Gastroesophageal sphincter (tissue), 4 donors: ENCODE results near the gene NFE2. TPM values are rescaled to one million over a fixed set of nuclear protein-coding genes. Genes with fewer than 3 reads are reported as not detected.

Source experiments
- ATAC-seq: fragments of 150-250 bp; one replicate; pipeline ENCODE4 v1.9.1; 2016; ENCODE audit warnings: mild to moderate bottlenecking, moderate library complexity
- H3K27ac ChIP-seq, 4 donors: fragments of 200-600 bp; sonication (generic) in 3 of 4; 1 replicate in 3 of 4; 2 replicates in 1 of 4; pipeline ENCODE4 v1.5.1; 2016 to 2019
- H3K27me3 ChIP-seq: fragments of 200-600 bp; sonication (generic); one replicate; pipeline ENCODE4 v1.5.1; 2019
- H3K36me3 ChIP-seq, 2 donors: fragments of 200-600 bp; sonication (generic); one replicate each; pipeline ENCODE4 v1.5.1; 2019; ENCODE audit warnings: control low read depth in 1 of 2
- H3K4me1 ChIP-seq, 3 donors: fragments of 200-600 bp; sonication (generic); 1 replicate in 2 of 3; 2 replicates in 1 of 3; pipeline ENCODE4 v1.5.1; 2016 to 2019; ENCODE audit warnings: control low read depth in 2 of 3
- H3K4me3 ChIP-seq, 2 donors: fragments of 200-600 bp; sonication (generic); one replicate each; pipeline ENCODE4 v1.5.1; 2019; ENCODE audit warnings: mild to moderate bottlenecking in 1 of 2, moderate library complexity in 1 of 2
- H3K9me3 ChIP-seq, 3 donors: fragments of 200-600 bp; sonication (generic); one replicate each; pipeline ENCODE4 v1.5.1; 2017 to 2019; ENCODE audit warnings: control low read depth in 2 of 3
- EP300 ChIP-seq: sonication (generic); formaldehyde crosslinking; IDR thresholded peaks from one replicate; pipeline ENCODE4 v1.6.1; 2017; ENCODE audit warnings: antibody characterized with exemption, mild to moderate bottlenecking
- POLR2A ChIP-seq, 2 donors: fragments of 450-650 bp; IDR thresholded peaks; one replicate each; pipeline ENCODE4 v1.6.1; 2017; ENCODE audit warnings: antibody characterized with exemption in 2 of 2, mild to moderate bottlenecking in 2 of 2, moderate library complexity in 1 of 2
- POLR2AphosphoS5 ChIP-seq: sonication (generic); formaldehyde crosslinking; IDR thresholded peaks from one replicate; pipeline ENCODE4 v1.6.1; 2017; ENCODE audit warnings: antibody characterized with exemption
- WGBS, 2 donors: methylation state at CpG; one replicate each; pipeline ENCODE4 v1.1.5; 2018; ENCODE audit warnings: low coverage in 1 of 2; 5-methylcytosine and 5-hydroxymethylcytosine counted together
- total RNA-seq, 4 donors: library from RNA; depleted of rRNA; stranded (reverse); fragments of >200 nt; gene quantifications; one replicate each; pipeline ENCODE4 v1.1.0, GENCODE V29; 2016
- TF ChIP-seq, protein P1 (sequence below), 4 experiments: fragments of 200-600 bp in 2 of 4; fragments of 450-650 bp in 2 of 4; sonication (generic) in 1 of 4; IDR thresholded peaks; one replicate each; pipeline ENCODE4 v1.5.1; 2017 to 2019; ENCODE audit warnings: antibody characterized with exemption in 4 of 4, mild to moderate bottlenecking in 2 of 4, moderate library complexity in 2 of 4

Gene NFE2
- total RNA-seq, 4 donors from 2014 or later, result 0.37 to 1.6 (median 0.77) TPM; not detected in 1

DNA sequence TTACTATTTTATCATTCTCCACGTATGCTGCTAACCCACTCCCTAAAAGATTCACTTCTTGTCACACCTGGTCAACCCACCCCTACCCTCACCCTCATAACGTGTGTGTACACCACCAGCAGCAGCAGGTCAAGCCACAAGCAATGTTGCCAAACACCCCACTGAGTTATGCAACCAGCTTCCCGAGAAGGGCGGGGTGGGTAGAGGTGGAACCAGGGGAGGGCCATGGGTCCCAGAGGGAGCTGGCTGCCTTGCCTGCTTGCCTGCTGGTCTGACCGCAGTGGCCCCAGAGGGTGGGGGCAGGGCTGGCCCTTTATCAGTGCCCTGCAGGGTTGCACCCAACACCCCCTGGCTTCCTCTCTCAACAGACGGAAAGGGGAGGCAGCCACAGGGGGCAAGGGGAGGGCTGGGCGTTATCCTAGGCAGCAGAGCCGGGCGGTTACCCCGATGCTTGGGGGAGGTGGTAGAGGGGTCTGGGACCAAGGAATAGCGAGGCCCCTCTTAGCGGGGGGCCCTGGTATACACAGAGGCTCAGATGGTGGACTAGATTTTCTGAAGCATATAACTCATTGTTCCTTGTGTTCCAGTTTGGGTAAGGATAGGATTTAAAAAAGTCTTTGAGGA, 3.5 kb upstream of the NFE2 start:
- TF ChIP-seq POLR2AphosphoS5 (no peak), POLR2A (IDR thresholded peaks at IDR 0.05) (no peak), EP300 (no peak)
- TF ChIP-seq, protein P1, sequence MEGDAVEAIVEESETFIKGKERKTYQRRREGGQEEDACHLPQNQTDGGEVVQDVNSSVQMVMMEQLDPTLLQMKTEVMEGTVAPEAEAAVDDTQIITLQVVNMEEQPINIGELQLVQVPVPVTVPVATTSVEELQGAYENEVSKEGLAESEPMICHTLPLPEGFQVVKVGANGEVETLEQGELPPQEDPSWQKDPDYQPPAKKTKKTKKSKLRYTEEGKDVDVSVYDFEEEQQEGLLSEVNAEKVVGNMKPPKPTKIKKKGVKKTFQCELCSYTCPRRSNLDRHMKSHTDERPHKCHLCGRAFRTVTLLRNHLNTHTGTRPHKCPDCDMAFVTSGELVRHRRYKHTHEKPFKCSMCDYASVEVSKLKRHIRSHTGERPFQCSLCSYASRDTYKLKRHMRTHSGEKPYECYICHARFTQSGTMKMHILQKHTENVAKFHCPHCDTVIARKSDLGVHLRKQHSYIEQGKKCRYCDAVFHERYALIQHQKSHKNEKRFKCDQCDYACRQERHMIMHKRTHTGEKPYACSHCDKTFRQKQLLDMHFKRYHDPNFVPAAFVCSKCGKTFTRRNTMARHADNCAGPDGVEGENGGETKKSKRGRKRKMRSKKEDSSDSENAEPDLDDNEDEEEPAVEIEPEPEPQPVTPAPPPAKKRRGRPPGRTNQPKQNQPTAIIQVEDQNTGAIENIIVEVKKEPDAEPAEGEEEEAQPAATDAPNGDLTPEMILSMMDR (IDR thresholded peaks at IDR 0.05), result no peak
- Histone ChIP-seq H3K9me3 (no peaks in the 10 kb centered on the region), H3K36me3 (no peaks in the 10 kb centered on the region), H3K27me3 (peaks cover 59% of the 10 kb centered on the region), H3K27ac (no peak overlapping the region), H3K4me1 (peaks cover 0 to 16% (median 8%) of the 10 kb centered on the region in 3 donors), H3K4me3 (no peak overlapping the region)
- ATAC-seq, result peak; percentile 58
- WGBS, 2 donors, result 0 to 36% methylated on average over 1 to 5 of the region's 12 CpGs

DNA sequence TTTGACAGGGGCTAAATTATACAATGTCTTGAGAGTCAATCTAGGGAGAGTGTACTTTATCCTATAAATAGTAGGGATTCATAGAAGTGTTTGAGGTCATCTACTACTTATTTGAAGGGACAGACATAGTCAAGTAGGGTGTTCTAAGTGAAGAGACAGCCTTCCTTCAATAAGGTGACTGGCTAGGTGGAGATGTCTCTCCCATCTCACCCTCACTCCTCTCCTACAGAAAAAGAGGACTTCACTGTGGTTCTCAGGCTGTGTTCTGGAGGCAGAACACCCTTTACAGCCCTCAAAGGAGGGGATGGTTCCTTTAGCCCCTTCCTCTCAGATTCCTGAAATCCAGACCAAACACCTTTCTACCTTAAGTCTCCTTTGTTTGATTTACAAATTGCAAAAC, 2.8 kb upstream of the NFE2 start:
- Histone ChIP-seq H3K27ac (no peak overlapping the region), H3K4me3 (no peak overlapping the region), H3K9me3 (no peaks in the 10 kb centered on the region), H3K27me3 (peaks cover 66% of the 10 kb centered on the region), H3K4me1 (peaks cover 0 to 16% (median 8%) of the 10 kb centered on the region in 3 donors), H3K36me3 (no peaks in the 10 kb centered on the region)
- no peak for ATAC-seq
- TF ChIP-seq, protein P1 (IDR thresholded peaks at IDR 0.05), result no peak
- TF ChIP-seq EP300, result no peak

DNA sequence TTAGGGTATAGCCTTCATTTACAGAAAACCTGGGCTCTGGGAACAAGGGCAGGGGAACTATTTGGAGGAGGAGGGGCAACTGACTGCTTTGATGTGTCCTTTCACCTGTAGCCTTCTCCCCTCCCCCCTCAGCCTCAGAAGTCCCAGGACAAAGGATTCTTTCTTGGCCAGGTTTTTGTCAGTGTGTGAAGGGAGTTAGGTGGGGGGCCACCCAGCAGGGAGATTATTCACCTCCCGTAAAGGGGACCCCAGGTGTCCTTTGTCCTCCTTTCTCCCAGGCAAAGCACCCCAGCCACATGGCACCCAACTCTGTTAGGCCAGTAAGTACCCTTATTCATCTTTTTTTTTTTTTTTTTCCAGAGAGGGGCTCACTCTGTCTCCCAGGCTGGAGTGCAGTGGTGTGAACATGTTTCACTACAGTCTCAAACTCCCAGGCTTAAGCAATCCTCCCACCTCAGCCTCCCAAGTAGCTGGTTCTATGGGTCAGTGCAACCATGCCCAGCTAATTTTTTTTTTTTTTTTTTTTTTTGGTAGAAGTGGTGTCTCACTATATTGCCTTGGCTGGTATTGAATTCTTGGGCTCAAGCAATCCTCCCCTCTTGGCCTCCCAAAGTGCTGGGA, 723 bp upstream of the NFE2 start:
- no peak for TF ChIP-seq POLR2A (IDR thresholded peaks at IDR 0.05)
- no peak for TF ChIP-seq EP300
- TF ChIP-seq, protein P1 (IDR thresholded peaks at IDR 0.05), result no peak
- TF ChIP-seq POLR2AphosphoS5, result no peak
- no CpG with 5 or more reads among the region's 1 CpG for WGBS, 2 donors
- no peak for ATAC-seq
- H3K27me3 ChIP-seq, result peaks cover 67% of the 10 kb centered on the region
- no peak overlapping the region for H3K27ac ChIP-seq
- no peaks in the 10 kb centered on the region for H3K9me3 ChIP-seq
- H3K4me1 ChIP-seq, result peaks cover 0 to 11% (median 8%) of the 10 kb centered on the region in 3 donors
- H3K4me3 ChIP-seq, result no peak overlapping the region
- no peaks in the 10 kb centered on the region for H3K36me3 ChIP-seq

DNA sequence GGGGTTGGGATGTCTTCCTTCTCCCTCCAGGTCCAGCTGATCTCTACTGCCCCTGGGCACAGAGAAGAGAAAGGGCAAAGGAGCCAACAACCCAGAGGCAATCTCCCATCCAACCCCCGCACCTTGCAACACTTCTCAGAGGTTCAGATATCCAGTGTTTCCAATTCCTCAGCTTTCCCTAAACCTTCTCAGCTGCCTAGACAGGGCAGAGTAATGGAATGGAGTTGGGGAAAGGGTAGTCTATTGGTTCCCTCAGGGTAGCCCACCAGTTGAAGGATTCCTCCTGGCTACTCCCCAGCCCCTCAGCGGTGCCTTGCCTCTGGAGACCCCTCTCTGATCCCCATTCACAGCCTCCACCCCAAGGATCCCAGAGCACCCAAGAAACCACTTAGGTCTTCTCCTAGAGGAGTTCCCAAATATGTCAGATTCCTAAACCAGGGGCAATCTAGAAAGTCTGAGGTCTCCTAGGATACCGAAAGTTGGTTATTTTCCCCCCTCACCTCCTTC, 537 bp downstream of the NFE2 start:
- H3K9me3 ChIP-seq, result no peaks in the 10 kb centered on the region
- H3K36me3 ChIP-seq, result no peaks in the 10 kb centered on the region
- H3K4me1 ChIP-seq, result peaks cover 0 to 11% (median 8%) of the 10 kb centered on the region in 3 donors
- TF ChIP-seq, protein P1 (IDR thresholded peaks at IDR 0.05), result no peak
- no peak for TF ChIP-seq EP300
- TF ChIP-seq POLR2AphosphoS5, result no peak
- no peak for TF ChIP-seq POLR2A (IDR thresholded peaks at IDR 0.05)
- H3K4me3 ChIP-seq, result peak overlapping the region in 1 of 2 donors; percentile 25
- peaks cover 60% of the 10 kb centered on the region for H3K27me3 ChIP-seq
- 0% methylated on average over 2 of the region's 3 CpGs for WGBS, 2 donors
- H3K27ac ChIP-seq, result no peak overlapping the region
- ATAC-seq, result no peak
